ENCODE data around the gene WDR49.

DNA sequence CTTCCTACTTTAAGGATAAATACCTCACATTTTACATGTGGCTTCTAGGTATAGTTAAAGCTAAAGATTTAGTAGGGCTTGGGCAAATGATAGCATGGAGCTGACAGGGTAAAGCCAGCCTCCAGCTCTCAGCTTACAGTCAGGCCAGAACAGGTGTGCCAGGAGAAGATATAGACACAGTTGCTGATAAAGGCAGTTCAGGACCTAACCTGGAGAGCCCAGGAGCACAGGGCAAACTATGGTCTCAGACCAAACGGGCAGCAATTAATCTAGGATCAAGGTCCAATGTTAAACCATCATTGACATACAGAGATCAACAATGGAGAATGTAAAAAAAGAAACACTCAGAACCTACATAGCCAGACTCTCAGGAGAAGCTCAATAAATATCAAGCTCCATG lies 4.0 kb downstream of the WDR49 start:
- TF ChIP-seq, protein P1, sequence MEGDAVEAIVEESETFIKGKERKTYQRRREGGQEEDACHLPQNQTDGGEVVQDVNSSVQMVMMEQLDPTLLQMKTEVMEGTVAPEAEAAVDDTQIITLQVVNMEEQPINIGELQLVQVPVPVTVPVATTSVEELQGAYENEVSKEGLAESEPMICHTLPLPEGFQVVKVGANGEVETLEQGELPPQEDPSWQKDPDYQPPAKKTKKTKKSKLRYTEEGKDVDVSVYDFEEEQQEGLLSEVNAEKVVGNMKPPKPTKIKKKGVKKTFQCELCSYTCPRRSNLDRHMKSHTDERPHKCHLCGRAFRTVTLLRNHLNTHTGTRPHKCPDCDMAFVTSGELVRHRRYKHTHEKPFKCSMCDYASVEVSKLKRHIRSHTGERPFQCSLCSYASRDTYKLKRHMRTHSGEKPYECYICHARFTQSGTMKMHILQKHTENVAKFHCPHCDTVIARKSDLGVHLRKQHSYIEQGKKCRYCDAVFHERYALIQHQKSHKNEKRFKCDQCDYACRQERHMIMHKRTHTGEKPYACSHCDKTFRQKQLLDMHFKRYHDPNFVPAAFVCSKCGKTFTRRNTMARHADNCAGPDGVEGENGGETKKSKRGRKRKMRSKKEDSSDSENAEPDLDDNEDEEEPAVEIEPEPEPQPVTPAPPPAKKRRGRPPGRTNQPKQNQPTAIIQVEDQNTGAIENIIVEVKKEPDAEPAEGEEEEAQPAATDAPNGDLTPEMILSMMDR (IDR thresholded peaks at IDR 0.05; ENCODE audit: low read depth, low read length), result no peak
- no peak for TF ChIP-seq EZH2phosphoT487 (IDR thresholded peaks at IDR 0.05; ENCODE audit: low read depth)
